OCI-LY3 (cell line): Measurements from ENCODE around the gene EGFLAM.

Experiments used
- CTCF ChIP-seq: fragments of 200-600, 300-600 bp; sonication (generic); IDR thresholded peaks from 2 replicates; pipeline ENCODE4 v1.5.1; 2014; ENCODE audit warnings: antibody characterized with exemption, low read length, low read depth
- EZH2phosphoT487 ChIP-seq: fragments of 200-600 bp; shearing (Covaris generic); IDR thresholded peaks from 2 replicates; pipeline ENCODE4 v1.6.1; 2018; ENCODE audit warnings: antibody characterized with exemption, mixed run types, low read depth

GRCh38 chr5:38469707-38470267, 211.4 kb downstream of the EGFLAM start:
- no peak for TF ChIP-seq CTCF
- TF ChIP-seq EZH2phosphoT487: no peak
